Amniotic epithelial cell (primary cell): ENCODE results near the gene CISTR.
"Not testable (repeated sequence)": the region's sequence is repeated elsewhere in the genome, so short reads cannot be mapped to it uniquely, and the experiment has no call there.

Experiments used
- DNase-seq: peaks from one replicate; pipeline ENCODE4 v3.0.0-alpha.2; 2010; ENCODE audit warnings: low read depth

CISTR gene

DNA sequence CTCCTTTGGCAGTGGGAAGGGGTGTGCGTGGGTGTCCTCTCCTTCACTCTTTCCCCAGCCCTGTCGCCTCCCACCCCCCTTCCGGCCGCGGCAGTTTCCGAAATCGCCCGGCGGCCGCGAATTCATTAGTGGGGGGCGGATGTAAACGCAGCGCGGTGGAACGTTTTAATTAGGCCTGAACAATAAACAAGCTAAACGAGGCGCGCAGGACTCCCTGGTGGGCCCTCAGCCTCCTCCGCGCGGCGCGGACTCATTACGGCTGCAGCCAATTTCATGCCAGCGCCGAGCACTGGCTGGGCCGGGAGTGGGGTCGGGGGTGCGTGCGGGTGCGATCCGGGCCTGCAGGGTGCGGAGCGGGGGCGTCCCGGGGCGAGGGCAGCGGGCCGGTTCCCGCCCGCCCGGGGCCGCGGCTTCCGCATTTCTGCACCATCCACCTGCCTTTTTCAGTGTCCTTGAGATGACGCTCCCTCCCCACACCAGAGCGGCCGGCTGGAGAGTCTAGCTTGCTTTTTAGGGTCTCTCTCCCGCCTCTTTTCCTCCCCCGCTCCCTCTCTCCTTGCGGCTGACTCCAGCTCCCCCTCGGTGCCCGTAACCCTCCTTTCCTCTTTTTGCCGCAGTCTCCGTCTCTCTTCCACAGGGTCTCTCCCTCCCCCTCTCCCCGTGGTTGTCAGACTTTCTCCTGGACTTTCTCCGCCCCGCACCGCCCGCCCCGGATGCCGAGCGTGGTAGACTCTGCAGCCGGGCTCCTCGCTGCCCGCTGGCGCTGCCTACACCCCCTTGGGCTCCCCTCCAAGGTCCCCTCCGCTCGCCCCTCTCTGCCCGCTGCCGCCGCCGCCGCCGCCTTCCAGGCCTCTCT, at the start of gene CISTR:
Gene CISTR (minus strand): TSS at position 644 of the 856 bp plus-strand sequence.
- DNase-seq, result no peak

DNA sequence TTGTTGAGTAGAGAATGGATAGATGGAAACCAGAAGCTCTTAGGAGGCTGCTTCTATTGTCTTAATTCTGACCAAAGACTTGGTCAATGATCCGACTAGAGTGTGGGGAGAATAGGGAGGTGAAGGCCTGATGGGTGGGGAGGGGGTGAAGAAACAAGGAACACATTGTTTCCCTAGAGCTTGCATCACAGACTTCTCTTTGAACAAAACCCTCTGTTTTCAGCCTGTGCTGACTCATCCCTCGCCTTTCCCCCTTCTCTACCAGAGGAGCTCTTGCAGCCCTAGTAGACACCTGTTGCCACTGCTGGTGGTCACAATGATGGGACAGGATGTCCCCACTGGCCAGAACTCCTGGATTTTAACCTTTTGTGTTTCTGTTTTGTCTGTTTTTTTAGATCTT, 46.8 kb upstream of the CISTR start:
- peak; percentile 44 for DNase-seq

DNA sequence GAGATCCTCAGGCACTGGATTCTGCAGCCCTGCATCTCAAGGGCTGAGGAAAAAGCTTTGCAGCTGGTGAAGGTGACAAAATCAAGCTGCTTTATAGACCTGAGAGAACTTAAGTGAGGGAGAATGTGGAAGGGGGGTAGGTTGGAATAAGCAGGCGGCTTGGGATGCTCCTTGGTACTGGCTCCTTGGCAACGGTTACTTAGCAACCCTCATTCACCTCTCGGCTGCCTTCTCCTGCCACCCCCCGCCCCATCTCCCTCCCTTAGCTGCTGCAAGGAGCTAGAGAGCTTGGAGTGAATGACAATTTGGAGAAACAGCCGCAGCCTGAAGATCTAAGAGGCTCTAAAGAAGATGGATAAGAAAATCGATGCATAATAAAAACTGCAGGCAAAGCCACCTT, 44.1 kb upstream of the CISTR start:
- DNase-seq, result no peak

DNA sequence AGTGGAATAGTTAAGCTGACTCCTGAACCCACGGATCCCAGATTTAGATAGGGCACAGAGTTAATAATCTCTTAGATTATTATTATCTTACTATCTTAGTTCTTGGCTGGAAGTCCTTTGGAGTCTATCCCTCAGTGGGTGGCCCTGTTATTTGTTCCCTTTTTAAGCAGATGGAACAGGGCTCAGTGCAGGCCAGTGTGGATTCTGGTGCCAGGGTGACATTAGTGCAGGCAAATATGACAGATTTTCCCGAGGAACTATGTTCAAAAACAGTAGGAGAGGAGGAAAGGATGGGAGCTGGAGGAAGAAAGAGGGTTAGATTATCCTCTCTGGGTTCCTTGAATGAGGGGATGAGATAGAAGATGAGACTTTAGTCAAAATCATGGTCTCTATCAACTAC, 41.4 kb upstream of the CISTR start:
- DNase-seq, result no peak

DNA sequence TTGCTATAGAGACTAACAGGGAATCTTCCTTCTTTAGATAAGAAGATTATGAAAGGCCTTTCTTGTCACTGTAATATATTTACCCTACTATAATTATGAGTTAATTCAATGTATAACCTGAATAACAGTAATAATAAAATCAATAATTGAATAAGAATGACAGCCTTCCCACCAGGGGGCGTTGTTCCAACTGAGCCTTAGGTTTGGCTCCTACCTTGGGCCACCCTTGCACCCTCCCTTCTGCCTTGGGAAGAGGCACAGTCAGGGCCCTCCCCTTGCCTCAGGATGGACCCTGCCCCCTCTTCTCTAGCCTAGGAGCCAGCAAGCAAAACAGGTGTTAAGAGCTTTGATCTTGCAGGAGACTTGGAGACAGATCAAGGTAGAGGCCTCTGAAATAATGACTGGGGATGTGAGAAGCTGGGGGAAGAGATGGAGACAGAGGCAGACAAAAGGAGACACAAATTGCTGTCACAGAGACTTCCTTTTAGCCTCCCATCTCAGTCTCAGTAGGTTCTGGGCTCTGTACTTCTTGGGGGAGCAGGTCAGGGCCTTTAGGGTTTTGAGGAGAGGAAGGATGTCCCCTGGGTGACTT, 40.1 kb upstream of the CISTR start:
- no peak for DNase-seq

DNA sequence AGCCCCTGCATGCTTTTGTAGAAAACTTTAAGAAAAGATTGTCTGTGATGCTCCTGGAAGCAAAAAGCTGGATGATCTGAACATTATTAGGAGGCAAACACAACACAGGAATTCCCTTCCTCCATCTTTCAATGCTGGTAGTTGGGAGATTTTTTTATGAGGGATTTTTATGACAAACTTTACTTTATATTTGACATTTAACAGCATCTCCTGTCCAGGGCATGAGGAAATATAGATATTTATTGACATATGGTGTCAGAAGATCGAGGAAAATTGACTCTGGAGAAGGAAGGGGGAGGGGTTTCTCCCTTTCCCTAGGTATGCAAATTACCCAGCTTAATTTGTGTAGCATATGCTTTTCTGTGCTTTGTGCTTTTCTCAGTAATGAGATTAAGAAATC, 37.8 kb upstream of the CISTR start:
- no peak for DNase-seq

DNA sequence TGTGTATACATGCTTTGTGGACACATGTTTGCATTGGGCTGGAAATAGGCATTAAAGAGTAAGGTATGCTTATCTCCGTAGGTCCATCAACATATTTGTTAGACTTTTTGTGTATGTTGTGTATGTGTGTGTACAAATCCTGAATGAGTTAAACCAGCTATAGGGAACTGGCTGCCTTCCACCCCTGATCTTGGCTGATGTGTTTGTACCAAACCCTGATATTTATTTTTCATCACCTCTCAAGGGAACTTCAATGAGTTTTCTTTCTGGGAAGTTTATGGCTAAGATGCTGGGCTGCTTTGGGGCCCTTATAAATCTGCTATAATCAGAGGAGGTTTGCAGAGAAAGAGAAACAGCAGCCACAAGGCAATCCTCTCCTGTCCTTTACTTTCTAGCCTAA, 37.1 kb upstream of the CISTR start:
- DNase-seq, result no peak

DNA sequence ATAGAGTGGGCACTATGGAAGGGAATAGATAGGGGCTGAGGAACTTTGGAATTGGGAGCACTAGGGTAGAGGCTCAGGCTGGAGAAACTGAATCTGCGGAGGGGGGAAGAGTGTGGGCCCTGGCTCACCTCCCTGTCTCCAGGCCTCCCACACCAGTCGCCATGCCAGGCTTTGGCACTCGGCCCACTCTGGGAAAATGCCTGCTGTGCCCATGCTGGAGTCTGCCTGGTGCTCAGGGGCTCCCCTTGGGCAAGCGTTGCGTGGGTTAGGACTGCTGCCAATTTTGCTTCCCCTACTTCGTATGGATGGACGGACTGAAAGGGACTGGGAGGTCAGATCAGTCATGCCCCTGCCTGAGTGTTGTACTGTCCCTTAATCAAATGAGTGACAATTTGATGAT, 34.6 kb upstream of the CISTR start:
- no peak for DNase-seq

DNA sequence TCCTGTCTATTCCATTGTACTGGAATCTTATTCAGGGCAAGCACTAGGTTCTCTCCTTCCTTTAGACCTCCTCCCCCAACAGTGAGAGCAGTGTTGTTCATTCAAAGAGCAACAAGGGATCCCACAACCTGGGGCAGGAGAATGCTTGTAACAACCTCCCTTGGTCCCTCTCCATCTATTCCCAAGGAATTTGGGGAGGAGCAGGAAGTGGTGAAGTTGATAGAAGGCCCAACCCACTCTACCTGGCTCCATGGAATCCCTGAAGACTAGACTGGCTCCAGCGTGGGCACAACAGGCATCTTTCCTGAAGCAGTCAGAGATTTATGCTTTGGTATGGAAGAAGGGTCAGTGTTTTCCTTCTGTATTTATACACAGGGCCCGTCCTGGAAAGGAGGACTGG, 33.4 kb upstream of the CISTR start:
- no peak for DNase-seq

DNA sequence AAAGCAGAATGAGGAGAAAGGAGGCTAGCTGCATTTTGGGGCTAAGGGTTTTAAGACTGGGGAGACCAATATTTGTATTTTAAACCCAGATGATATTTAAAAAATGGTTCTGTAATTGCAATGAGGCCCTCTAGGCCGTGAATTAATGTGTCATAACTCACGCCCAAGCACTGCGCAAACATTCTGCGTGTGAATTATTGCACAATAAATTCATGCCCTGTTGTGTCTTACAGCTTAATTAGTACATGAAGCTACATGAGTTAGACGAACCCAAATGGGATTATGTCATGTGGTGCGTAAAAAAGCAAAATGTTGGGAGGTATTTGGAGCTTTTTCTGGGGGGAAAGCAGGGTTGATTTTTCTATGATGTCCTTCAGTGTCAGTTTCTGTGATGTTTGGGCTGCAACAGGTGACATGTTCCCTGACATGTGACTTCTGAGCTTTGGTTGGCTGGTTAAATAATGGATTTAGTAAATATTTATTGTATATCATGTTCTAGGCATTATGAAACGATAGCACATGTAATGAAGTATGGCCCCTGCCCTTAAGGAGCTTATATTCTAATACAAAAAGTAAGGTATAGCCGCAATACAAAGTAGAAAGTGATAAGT, 30.4 kb upstream of the CISTR start:
- DNase-seq, result no peak

DNA sequence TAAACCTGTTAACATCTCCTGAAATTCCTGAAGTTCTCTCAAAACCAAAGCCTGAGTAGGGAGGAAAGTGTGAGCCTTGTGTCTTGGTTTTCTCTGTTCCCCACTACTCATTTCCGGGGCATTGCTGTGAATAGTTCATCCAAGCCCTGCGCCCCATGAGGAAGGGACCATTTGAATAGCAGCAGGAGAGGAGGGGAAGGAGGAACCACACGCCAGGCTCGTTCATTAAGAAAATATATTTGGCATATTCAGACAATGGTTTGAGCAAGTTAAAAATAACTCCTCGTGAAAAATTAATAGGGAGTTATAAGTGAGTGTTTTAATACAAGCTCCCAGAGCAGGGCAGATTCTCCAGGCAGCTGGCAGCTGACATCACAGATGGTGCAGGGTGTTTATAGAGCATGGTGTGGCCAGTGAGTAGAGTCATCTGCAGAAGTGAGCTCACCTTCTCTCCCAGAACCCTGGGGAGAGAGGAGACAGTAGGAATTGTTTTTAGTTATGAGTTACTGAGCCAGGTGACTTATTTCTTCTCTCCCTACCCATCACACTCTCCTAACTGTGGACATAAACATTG, 29.5 kb upstream of the CISTR start:
- DNase-seq, result no peak

DNA sequence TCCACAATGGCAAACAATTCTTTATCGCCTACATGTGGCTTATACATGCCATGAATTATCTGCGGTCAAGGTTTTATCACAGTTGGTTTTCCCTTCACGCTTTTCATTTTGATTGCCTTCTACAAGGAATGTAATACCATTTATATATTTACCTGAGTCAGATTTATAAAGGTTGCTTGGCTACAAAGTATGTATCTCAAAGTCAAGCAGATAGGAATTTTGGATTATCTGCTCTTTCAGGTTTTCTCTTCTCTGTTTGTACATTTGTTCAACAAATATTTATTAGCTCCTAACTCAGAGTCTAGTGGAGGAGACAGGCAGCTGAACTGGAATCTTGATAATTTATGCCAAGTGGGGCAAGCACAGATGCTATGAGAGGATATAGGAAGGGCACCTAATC, 28.5 kb upstream of the CISTR start:
- no peak for DNase-seq

DNA sequence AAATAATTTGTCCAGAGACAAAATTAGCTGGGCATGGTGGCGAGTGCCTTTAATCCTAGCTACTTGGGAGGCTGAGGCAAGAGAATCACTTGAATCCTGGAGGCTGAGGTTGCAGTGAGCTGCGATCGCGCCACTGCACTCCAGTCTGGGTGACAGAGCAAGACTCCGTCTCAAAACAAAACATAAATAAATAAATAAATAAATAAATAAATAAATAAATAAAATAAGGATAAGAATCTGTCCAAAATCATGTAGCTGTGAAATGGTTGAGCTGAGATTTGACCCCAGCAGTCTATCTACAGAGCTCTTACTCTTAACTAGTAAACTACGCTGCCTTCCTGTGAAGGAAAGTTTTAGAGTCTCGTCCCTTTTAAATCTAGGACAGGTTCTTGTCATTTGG, 27.9 kb upstream of the CISTR start:
- DNase-seq, result not testable (repeated sequence)

DNA sequence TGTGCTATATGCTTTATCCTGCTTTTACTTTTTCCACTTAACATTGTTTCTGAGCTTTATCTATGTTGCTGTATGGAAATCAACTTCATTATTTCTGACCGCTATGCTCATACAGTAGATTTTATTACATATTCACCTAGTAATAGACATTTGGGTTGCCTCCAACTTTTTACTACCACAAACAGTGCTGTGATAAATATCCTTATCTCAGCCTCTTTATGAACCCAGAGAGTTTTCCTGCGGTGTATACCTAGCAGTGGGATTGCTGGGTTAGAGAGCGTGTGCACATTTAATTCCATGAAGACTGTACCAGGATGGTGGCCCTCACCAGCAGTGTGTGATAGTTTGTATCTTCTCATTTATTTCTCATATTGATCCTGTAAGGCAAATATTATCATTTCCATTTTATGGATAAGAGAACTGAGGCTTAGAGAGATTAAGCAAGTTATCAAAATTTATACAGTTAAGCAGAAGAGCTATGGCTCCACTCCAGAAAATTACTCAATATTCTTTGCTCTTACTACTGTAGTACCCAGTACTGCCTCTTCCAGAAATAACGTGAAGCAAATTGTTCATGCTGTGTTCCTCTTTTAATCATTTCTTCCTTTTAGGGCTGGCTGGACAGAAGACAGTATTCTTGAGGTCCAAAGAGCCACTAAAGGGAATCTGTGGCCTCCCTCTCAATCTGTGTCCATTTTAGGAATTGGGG, 26.3 kb upstream of the CISTR start:
- peak; percentile 60 for DNase-seq

DNA sequence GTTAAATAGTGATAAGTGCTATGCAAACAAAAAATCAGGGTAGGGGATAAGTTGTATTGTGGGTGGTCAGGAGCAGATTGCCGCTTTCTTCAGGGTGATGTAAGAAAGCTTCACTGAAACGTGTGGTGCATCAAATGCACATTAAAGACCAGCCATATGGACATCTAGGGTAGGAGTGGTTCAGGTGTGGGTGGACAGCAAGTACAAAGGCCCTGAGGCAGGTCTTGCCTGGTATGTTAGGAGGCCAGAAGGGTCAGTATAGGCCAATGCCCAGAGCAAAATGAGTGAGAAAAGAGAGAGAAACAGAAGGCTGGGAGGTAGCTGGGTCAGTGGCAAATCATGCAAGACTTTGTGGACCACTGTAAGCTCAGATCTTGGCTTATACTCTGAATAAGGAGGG, 25.6 kb upstream of the CISTR start:
- DNase-seq, result no peak

DNA sequence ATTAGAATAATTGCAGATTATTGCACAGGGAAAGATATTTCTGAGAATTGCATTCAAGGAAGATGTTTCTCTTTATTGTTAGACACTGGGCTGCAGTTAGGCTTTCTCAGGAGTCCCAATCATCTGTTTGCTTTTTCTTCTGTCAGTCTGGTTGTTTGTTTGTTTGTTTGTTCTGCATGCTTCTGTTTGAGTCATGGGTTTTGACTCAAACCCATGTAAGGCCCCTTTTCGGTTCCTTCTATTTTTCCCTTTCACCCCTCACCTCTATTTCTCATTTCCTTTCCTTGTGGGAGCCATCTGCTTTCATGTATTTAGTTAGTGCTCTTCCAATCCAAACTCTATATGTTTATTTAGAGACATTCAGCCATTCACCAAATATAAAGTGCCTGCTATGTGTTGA, 25.1 kb upstream of the CISTR start:
- no peak for DNase-seq

DNA sequence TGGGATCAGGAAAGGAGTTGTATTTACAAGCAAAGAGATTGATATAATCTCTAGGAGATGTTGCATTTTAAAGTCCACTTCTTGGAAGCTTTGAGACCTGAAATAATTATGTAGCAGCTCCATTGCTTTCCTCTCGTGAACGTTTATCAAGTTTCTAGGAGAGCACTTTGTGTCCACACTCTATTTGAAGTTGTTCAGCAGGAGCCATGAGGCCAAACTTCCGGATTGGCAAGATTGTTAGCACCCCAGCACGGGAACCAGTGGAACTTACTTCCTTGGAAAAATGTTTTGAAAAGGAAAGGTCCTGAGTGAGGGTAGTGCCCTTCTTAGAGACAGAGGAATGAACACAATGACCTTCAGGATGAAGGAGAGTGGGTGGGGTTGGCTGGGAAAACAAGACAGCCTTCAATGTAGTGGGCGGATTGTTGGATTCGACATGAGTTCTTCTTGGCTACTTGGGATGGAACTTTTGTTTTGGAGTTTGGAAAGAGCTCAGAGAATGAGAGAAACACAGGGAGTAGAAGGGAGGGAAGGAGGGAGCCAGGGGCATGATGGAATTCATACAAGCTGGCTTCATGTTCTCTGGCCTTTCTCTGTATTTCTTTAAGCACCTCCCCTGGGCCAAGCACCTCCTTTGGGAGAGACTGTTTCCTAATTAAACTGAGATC, 23.8 kb upstream of the CISTR start:
- DNase-seq, result no peak

DNA sequence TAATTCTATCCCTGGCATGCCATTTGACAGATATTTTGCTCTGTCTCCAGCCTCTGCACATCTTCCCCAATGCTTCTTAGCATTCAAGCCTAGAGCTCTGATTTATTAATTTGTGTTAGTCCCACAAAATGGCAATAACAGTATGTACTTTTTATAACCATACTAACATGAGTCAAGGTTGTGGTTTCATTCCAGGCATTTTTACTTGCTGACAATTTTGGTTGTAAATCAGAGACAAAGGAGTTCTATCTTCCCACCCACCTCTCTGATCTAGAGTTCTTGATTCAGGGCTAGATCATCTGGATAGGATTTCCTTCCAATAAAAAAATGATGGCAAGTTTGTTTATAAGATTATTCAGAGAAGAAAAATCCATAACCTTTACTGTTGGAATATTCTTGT, 18.5 kb upstream of the CISTR start:
- DNase-seq, result peak; percentile 98

DNA sequence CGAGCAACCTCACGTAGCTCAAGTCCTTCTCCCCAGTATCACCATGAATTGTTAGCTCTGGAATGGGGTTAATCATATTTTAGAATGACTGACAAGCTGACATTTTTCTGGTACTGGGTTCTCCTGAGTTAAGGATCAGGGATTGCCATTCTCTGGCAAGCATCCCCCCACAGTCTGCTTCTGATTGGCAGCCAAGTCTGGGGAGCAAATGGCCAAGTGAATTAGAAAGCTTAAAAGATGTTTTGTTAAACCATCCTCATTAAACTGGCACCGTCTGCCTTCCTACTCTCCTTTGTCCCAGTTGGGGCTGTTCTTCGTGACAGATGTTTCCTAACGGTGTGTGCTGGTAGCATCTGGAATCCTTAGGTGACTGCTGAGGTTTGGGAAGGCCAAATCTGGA, 17.2 kb upstream of the CISTR start:
- no peak for DNase-seq

DNA sequence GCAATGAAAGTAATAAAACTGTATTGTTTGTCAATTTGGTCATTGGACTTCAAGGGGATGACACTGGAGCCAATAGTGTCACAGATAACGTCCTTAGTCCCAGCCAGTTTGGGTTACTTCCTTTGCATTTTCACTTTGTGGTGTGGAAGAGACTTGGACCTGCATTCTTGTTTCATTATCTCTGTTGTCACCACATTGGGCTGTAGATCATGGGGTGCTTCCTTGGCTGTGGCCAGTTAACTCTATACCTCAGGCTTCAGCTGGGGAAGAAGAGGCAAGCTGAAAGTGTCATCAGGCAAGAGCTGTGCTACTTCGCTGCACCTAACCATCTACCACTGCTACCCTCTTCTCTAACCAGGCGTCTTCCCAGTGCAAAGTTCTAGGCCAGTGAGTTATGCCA, 15.1 kb upstream of the CISTR start:
- no peak for DNase-seq

DNA sequence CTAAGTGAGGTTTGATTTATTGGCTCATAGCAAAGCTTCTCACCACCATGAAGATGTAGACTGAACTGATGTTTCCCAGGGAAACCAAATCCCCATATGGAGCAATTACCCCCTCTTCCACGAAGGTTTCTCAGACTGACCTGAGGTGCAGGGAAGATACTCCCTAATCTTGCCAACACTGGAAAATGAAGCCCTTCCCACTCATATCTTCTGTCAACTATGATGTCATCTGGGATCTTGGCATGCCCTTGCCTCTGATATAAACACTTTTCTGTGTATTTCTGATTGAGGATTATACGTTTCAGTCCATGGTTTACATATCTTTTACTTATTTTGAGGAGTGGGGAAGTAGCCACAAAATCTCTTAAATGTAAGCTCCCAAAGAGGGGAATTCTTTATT, 14.1 kb upstream of the CISTR start:
- DNase-seq, result peak; percentile 27

DNA sequence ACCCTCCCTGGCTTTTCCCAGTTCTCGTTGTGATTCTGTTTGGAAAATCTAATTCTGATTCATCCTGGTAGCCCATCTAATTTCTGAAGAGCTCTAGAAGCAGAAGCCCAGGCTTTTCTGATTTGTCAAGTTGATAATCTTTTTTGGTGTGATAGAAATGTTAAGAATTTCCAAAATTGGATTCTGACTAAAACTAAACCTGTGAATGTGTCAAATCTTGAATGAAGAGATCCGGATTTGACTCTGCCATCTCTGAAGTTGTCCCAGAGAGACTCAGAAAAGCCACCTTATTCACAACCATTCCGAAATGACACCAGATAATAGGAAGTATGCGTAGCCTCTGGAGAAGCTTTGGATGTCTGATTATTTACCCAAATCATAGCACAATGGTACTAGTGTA, 12.8 kb upstream of the CISTR start:
- DNase-seq, result no peak
